Measurements from ENCODE around the gene TSPOAP1.

DNA sequence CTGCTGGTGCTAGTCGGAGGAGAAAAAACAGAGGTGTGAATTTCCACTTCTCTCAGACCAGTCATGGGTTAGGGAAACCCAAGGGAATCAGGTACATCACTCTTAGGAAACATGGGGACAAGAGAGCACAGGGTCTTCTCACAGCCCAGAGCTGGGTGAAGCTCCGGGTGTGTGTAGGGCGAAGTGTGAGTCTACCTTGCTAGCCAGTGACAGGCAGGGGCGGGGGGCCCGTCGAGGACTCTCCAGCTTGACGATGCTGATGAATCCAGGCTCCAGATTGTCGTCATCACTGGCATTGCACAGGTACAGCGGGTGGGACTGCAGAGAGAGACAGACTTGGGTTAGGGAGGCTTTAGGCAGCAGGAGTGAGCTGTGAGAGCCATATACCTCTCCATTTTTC, 42.1 kb upstream of the TSPOAP1 start:
- TF ChIP-seq, protein P1, sequence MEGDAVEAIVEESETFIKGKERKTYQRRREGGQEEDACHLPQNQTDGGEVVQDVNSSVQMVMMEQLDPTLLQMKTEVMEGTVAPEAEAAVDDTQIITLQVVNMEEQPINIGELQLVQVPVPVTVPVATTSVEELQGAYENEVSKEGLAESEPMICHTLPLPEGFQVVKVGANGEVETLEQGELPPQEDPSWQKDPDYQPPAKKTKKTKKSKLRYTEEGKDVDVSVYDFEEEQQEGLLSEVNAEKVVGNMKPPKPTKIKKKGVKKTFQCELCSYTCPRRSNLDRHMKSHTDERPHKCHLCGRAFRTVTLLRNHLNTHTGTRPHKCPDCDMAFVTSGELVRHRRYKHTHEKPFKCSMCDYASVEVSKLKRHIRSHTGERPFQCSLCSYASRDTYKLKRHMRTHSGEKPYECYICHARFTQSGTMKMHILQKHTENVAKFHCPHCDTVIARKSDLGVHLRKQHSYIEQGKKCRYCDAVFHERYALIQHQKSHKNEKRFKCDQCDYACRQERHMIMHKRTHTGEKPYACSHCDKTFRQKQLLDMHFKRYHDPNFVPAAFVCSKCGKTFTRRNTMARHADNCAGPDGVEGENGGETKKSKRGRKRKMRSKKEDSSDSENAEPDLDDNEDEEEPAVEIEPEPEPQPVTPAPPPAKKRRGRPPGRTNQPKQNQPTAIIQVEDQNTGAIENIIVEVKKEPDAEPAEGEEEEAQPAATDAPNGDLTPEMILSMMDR (conservative IDR thresholded peaks at IDR 0.05; ENCODE audit: low read depth, low read length) = no peak
- no peak for TF ChIP-seq EZH2 (IDR thresholded peaks at IDR 0.05; ENCODE audit: low read length, unreplicated experiment)

Measured in PC-3 (cell line).